BLaER1 treated with 17β-estradiol and CSF1 and Interleukin-3, amounts not matched to agents 10 nM and 100 nM (cell line): ENCODE data around the gene PI4KB.
"Not testable (repeated sequence)": the region's sequence is repeated elsewhere in the genome, so short reads cannot be mapped to it uniquely, and the experiment has no call there.

Experiments used
- H3K27ac ChIP-seq, 11 experiments: shearing (Covaris generic); formaldehyde crosslinking; 2 replicates each; pipeline ENCODE4 v1.8.1; 2022
- H3K27me3 ChIP-seq, 11 experiments: shearing (Covaris generic); formaldehyde crosslinking; 2 replicates each; pipeline ENCODE4 v1.8.1; 2022
- H3K36me3 ChIP-seq, 11 experiments: shearing (Covaris generic); formaldehyde crosslinking; 2 replicates each; pipeline ENCODE4 v1.8.1; 2022
- H3K4me1 ChIP-seq, 10 experiments: shearing (Covaris generic); formaldehyde crosslinking; 2 replicates each; pipeline ENCODE4 v1.8.1; 2022
- H3K4me2 ChIP-seq, 11 experiments: shearing (Covaris generic); formaldehyde crosslinking; 2 replicates each; pipeline ENCODE4 v1.8.1; 2022
- H3K4me3 ChIP-seq, 10 experiments: shearing (Covaris generic); formaldehyde crosslinking; 2 replicates each; pipeline ENCODE4 v1.8.1; 2022
- H3K9ac ChIP-seq, 11 experiments: shearing (Covaris generic); formaldehyde crosslinking; 2 replicates each; pipeline ENCODE4 v1.8.1; 2022
- H3K9me3 ChIP-seq, 11 experiments: shearing (Covaris generic); formaldehyde crosslinking; replicated peaks in 1 of 11; 2 replicates each; pipeline ENCODE4 v1.8.1; 2022
- H4K20me1 ChIP-seq, 11 experiments: shearing (Covaris generic); formaldehyde crosslinking; 2 replicates each; pipeline ENCODE4 v1.8.1; 2022
- Cebpa-rat ChIP-seq, 11 experiments: shearing (Covaris generic); IDR thresholded peaks; 2 replicates each; pipeline ENCODE4 v1.8.1; 2022

PI4KB gene

GRCh38 chr1:151282883-151283725 lies 44.1 kb downstream of the PI4KB start:
- H3K36me3 ChIP-seq = peaks cover 35 to 41% (median 37%) of the 10 kb centered on the region in 11 experiments
- H4K20me1 ChIP-seq = peaks cover 30 to 55% (median 48%) of the 10 kb centered on the region in 11 experiments
- H3K4me3 ChIP-seq = peak overlapping the region; percentile 71 to 94 (median 88)
- H3K9me3 ChIP-seq = no peaks in the 10 kb centered on the region
- H3K4me2 ChIP-seq = peak overlapping the region; percentile 93 to 100 (median 97)
- TF ChIP-seq Cebpa-rat (IDR thresholded peaks at IDR 0.05) = no peak
- H3K4me1 ChIP-seq = peaks cover 23 to 58% (median 48%) of the 10 kb centered on the region in 10 experiments
- H3K9ac ChIP-seq = peak overlapping the region; percentile 89 to 97 (median 92)
- no peaks in the 10 kb centered on the region for H3K27me3 ChIP-seq
- peak overlapping the region; percentile 80 to 96 (median 93) for H3K27ac ChIP-seq

- H3K27ac ChIP-seq = peak within 1 kb of the TSS; percentile 80 to 96 (median 93)
Measured at GRCh38 chr1:151281969-151282882, 45.0 kb downstream of the PI4KB start, which contains the start of gene ZNF687. TSS of gene ZNF687 (plus strand) at chr1:151282299. CDS start at chr1:151286292, 3,993 bp downstream.

GRCh38 chr1:151281225-151281968 lies 45.8 kb downstream of the PI4KB start:
- Histone ChIP-seq H3K9ac (peak overlapping the region; percentile 89 to 97 (median 92)), H3K27me3 (no peaks in the 10 kb centered on the region), H4K20me1 (peaks cover 13 to 37% (median 31%) of the 10 kb centered on the region in 11 experiments; a peak in 21 of 22 replicates), H3K4me1 (peaks cover 35 to 70% (median 62%) of the 10 kb centered on the region in 10 experiments), H3K27ac (peak overlapping the region; percentile 80 to 96 (median 93)), H3K4me3 (peak overlapping the region; percentile 71 to 94 (median 88)), H3K4me2 (peak overlapping the region; percentile 62 to 97 (median 87)), H3K36me3 (peaks cover 18 to 24% (median 20%) of the 10 kb centered on the region in 11 experiments), H3K9me3 (no peaks in the 10 kb centered on the region)
- peak in 2 of 11 experiments; percentile 35 to 60; a peak in 2 of 22 replicates for TF ChIP-seq Cebpa-rat (IDR thresholded peaks at IDR 0.05)

More at GRCh38 chr1:151281969-151282882, 45.0 kb downstream of the PI4KB start, which contains the start of gene ZNF687:
- peaks cover 26 to 32% (median 28%) of the 10 kb centered on the region in 11 experiments for H3K36me3 ChIP-seq
- no peak for TF ChIP-seq Cebpa-rat (IDR thresholded peaks at IDR 0.05)
- peak within 1 kb of the TSS; percentile 89 to 97 (median 92) for H3K9ac ChIP-seq
- peak within 1 kb of the TSS; percentile 93 to 100 (median 97) for H3K4me2 ChIP-seq
- H4K20me1 ChIP-seq = peaks cover 21 to 46% (median 39%) of the 10 kb centered on the region in 11 experiments
- peaks cover 26 to 61% (median 54%) of the 10 kb centered on the region in 10 experiments for H3K4me1 ChIP-seq
- no peaks in the 10 kb centered on the region for H3K9me3 ChIP-seq
- peak within 1 kb of the TSS; percentile 71 to 94 (median 88) for H3K4me3 ChIP-seq
- H3K27me3 ChIP-seq = no peaks in the 10 kb centered on the region

- Histone ChIP-seq H3K9me3 (no peaks in the 10 kb centered on the region), H3K27ac (peak overlapping the region; percentile 51 to 96 (median 90); a peak in 21 of 22 replicates), H3K27me3 (no peaks in the 10 kb centered on the region), H3K4me2 (peak overlapping the region; percentile 56 to 94 (median 82)), H3K9ac (peak overlapping the region in 10 of 11 experiments; percentile 45 to 78 (median 69); a peak in 19 of 22 replicates), H3K4me3 (peak overlapping the region in 3 of 10 experiments; percentile 3 to 32 (median 18); a peak in 3 of 20 replicates), H4K20me1 (no peaks in the 10 kb centered on the region), H3K4me1 (peaks cover 22 to 74% (median 63%) of the 10 kb centered on the region in 10 experiments), H3K36me3 (peaks cover 0 to 20% (median 11%) of the 10 kb centered on the region in 11 experiments; a peak in 13 of 22 replicates)
- peak in 9 of 11 experiments; percentile 43 to 93 (median 79); a peak in 16 of 22 replicates for TF ChIP-seq Cebpa-rat (IDR thresholded peaks at IDR 0.05)
Measured at GRCh38 chr1:151277249-151277648, 50.0 kb downstream of the PI4KB start.

GRCh38 chr1:151275341-151275740 lies 51.9 kb downstream of the PI4KB start:
- peak overlapping the region in 8 of 11 experiments; percentile 28 to 96 (median 90); a peak in 16 of 22 replicates for H3K27ac ChIP-seq
- peak overlapping the region in 9 of 11 experiments; percentile 18 to 92 (median 82); a peak in 15 of 22 replicates for H3K4me2 ChIP-seq
- H3K9me3 ChIP-seq, H3K27me3 ChIP-seq, H4K20me1 ChIP-seq, H3K4me3 ChIP-seq: not testable (repeated sequence)
- H3K36me3 ChIP-seq = peaks cover 5 to 39% (median 27%) of the 10 kb centered on the region in 11 experiments; a peak in 20 of 22 replicates
- H3K4me1 ChIP-seq = peaks cover 16 to 76% (median 59%) of the 10 kb centered on the region in 10 experiments
- H3K9ac ChIP-seq = peak overlapping the region in 3 of 11 experiments; percentile 15 to 78 (median 38); a peak in 5 of 22 replicates

GRCh38 chr1:151273924-151274466 lies 53.2 kb downstream of the PI4KB start:
- no peaks in the 10 kb centered on the region for H3K27me3 ChIP-seq
- no peaks in the 10 kb centered on the region for H4K20me1 ChIP-seq
- H3K9me3 ChIP-seq = no peaks in the 10 kb centered on the region
- peak overlapping the region in 8 of 11 experiments; percentile 9 to 96 (median 57); a peak in 11 of 22 replicates for H3K27ac ChIP-seq
- H3K36me3 ChIP-seq = peaks cover 15 to 52% (median 40%) of the 10 kb centered on the region in 11 experiments; a peak in 21 of 22 replicates
- H3K4me3 ChIP-seq = no peak overlapping the region
- peak overlapping the region in 3 of 11 experiments; percentile 4 to 92 (median 88); a peak in 4 of 22 replicates for H3K4me2 ChIP-seq
- TF ChIP-seq Cebpa-rat (IDR thresholded peaks at IDR 0.05) = no peak
- H3K9ac ChIP-seq = no peak overlapping the region
- H3K4me1 ChIP-seq = peaks cover 16 to 62% (median 46%) of the 10 kb centered on the region in 10 experiments

- Histone ChIP-seq H3K4me3 (no peak overlapping the region), H4K20me1 (peaks cover 0 to 33% (median 4%) of the 10 kb centered on the region in 11 experiments; a peak in 7 of 22 replicates), H3K36me3 (peaks cover 78 to 100% (median 91%) of the 10 kb centered on the region in 11 experiments), H3K9me3 (no peaks in the 10 kb centered on the region), H3K4me1 (peaks cover 0 to 58% (median 22%) of the 10 kb centered on the region in 10 experiments; a peak in 14 of 20 replicates), H3K27me3 (no peaks in the 10 kb centered on the region), H3K4me2 (no peak overlapping the region), H3K9ac (0 out of 22 replicates have a peak overlapping the region, but pooled peaks of 1 of the 11 experiments have one; percentile 13), H3K27ac (peak overlapping the region in 1 of 11 experiments; percentile 15; a peak in 1 of 22 replicates)
- TF ChIP-seq Cebpa-rat (IDR thresholded peaks at IDR 0.05) = no peak
Measured at GRCh38 chr1:151267760-151268159, 59.5 kb downstream of the PI4KB start.
